A549 (cell line): Measurements from ENCODE around the gene FOCAD.

ENCODE experiments used
- NFE2L2 ChIP-seq: fragments of 150-350 bp; conservative IDR thresholded peaks from 2 replicates; pipeline ENCODE4 v1.6.1; 2014; ENCODE audit warnings: low read length
- POLR2A ChIP-seq: IDR thresholded peaks from 2 replicates; pipeline ENCODE4 v1.6.1; 2012; ENCODE audit warnings: mild to moderate bottlenecking, low read length
- TF ChIP-seq, protein P1 (sequence below): fragments of >200 bp; sonication (Bioruptor Twin); formaldehyde crosslinking; IDR thresholded peaks from 3 replicates; pipeline ENCODE4 v1.5.1; 2016

DNA sequence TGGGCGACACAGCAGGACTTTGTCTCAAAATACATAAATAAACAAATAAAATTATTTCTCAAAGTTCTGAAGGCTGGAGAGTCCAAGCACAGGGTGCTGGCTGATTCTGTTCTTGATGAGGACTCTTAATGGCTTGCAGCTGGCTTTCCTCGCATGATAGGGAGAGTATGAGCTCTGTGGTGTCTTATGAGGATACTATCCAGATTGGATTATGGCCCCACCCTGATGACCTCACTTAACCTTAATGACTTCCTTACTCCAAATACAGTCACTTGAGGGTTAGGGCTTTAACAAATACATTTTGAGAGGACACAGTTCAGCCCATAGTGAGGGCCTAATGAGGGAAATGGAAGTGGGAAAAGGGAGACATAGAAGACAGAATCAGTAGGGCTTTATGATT is 87.7 kb downstream of the FOCAD start:
- TF ChIP-seq, protein P1, sequence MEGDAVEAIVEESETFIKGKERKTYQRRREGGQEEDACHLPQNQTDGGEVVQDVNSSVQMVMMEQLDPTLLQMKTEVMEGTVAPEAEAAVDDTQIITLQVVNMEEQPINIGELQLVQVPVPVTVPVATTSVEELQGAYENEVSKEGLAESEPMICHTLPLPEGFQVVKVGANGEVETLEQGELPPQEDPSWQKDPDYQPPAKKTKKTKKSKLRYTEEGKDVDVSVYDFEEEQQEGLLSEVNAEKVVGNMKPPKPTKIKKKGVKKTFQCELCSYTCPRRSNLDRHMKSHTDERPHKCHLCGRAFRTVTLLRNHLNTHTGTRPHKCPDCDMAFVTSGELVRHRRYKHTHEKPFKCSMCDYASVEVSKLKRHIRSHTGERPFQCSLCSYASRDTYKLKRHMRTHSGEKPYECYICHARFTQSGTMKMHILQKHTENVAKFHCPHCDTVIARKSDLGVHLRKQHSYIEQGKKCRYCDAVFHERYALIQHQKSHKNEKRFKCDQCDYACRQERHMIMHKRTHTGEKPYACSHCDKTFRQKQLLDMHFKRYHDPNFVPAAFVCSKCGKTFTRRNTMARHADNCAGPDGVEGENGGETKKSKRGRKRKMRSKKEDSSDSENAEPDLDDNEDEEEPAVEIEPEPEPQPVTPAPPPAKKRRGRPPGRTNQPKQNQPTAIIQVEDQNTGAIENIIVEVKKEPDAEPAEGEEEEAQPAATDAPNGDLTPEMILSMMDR = no peak
- TF ChIP-seq POLR2A (no peak), NFE2L2 (no peak)
